GM19240 (cell line): Measurements from ENCODE around the gene ENTPD6.

ENCODE experiments used
- DNase-seq: peaks from one replicate; pipeline ENCODE4 v3.0.0; 2011; ENCODE audit warnings: low spot score; ENCODE audit not compliant: insufficient read length

Gene ENTPD6

GRCh38 chr20:25187635-25188034 is 7.9 kb upstream of the ENTPD6 start:
- no peak for DNase-seq

DNA sequence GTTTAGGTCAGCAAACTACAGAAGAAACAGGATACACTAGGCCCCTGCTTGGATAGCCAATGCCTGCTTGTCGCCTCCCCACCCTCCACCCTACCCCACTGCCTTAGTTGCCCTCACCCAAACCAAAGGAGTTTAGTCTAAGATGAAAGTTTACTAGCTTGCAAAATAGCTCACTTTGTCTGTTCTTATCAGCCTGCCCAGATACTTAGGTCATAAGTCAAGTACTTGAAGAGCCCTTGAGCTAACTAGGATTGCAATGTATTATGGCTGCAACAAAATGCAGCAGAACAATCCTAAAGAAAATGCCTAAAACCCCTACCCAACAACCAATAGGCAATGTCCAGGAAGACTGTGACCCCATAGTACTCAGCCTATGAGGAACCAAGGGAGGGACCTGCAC is 7.3 kb upstream of the ENTPD6 start:
- no peak for DNase-seq

DNA sequence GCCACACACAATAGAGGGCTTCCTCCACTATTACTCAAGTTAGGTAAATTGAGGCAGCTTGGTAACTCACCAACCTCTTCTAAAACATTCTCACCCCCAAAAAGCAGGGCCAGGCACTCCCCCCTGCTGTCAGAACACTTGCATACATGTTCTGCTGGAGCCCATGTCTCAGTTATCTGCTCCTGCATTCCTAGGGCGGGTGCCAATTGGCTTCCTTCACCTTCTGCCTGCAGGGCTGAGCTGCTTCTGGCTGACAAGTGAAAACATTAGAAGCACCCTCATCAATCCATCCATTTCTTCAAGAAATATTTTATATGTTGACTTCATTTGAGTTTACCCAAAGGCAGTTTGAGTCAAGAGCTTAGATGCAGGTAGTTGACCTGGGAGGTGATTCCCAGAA is 4.5 kb upstream of the ENTPD6 start:
- no peak for DNase-seq

DNA sequence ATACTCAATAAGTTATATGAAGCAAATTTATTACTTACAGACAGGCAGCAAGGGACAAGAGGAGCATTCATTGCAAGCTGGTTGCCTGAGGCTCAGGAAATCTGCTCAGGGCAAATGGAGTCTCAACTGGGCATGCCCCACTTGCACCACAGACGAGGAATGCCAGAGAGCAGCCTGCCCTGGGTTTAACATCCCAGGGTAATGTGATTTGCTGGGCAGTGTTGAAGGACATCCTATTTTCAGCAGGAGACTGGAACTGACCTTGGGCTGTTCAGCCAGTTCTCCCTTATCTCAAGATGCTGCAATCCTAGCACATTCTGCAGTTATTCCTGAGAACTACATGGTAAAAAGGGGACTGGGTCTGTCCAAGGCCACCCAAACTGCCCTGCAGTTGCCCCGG is 3.8 kb upstream of the ENTPD6 start:
- DNase-seq: no peak

- DNase-seq: no peak
Observed at GRCh38 chr20:25193843-25194242, 1.7 kb upstream of the ENTPD6 start.

GRCh38 chr20:25194333-25194972 is 1.1 kb upstream of the ENTPD6 start:
- DNase-seq: no peak

- no peak for DNase-seq
Observed at GRCh38 chr20:25195962-25196785, 662 bp downstream of the ENTPD6 start.

DNA sequence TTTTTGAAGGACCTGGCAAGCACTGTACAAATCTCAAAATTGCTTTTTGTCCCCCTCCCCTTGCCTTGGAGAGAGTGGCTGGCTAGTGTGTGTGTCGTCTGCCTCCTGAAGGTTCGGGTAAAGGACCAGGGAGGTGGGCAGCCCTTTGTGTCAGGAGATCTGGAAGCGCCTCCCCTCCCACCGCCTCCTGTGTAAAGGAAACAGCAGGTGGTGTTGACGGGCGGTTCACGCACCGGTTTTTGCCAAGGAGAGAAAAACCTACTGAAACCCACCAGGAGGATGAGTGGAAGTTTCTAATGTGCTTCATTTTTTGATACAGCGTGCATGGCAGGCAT is 1.2 kb downstream of the ENTPD6 start:
- no peak for DNase-seq

- no peak for DNase-seq
Observed at GRCh38 chr20:25197183-25197869, 1.8 kb downstream of the ENTPD6 start.

- no peak for DNase-seq
Observed at GRCh38 chr20:25197870-25198190, 2.3 kb downstream of the ENTPD6 start.

GRCh38 chr20:25198663-25199383 is 3.3 kb downstream of the ENTPD6 start:
- no peak for DNase-seq

DNA sequence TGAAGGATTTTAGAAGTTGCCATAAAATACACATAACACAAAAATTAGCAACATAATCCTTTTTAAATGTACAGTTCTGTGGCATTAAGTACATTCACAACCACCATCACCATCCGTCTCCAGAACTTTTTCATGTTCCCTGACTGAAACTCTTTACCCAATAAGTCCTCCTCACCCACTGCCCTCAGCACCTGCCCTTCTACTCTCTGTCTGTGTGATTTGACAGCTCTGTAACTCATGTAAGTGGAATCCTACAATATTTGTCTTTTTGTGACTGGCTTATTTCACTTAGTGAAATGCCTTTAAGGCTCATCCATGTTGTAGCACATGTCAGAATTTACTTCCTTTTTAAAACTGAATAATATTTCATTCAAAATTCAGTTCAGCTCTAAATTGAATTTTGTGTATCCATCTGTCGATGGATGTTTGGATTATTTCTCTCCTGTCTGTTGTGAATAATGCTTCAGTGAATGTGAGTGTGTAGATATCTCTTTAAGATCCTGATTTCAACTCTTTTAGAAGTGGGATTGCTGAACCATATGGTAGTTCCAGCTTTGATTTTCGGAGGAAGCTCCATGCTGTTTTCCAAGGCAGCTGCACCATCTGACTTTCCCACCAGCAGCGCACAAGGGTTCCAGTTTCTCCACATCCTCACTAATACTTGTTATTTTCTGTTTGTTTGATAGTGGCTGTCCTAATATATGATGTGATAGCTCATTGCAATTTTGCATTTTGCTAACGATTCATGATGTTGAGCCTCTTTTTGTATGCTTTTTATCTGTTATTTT is 4.2 kb downstream of the ENTPD6 start:
- no peak for DNase-seq

DNA sequence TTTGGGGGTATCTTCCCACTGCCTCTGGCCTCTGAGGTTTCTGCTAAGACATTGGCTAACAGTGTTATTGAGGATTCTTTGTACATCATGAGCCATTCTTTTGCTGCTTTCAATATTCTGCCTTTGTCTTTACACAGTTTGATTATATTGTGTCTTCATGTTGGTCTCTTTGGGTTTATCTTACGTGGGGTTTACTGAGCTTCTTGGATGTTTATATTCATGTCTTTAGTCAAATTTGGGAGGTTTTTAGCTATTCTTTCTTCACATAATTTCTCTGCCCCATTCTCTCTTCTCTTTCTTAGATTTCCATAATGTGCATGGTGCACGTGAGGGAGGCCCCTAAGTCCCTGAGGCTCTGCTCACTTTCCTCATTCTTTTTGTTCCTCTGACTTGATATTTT is 7.6 kb downstream of the ENTPD6 start:
- no peak for DNase-seq

- no peak for DNase-seq
Observed at GRCh38 chr20:25203871-25204320, 8.4 kb downstream of the ENTPD6 start.

DNA sequence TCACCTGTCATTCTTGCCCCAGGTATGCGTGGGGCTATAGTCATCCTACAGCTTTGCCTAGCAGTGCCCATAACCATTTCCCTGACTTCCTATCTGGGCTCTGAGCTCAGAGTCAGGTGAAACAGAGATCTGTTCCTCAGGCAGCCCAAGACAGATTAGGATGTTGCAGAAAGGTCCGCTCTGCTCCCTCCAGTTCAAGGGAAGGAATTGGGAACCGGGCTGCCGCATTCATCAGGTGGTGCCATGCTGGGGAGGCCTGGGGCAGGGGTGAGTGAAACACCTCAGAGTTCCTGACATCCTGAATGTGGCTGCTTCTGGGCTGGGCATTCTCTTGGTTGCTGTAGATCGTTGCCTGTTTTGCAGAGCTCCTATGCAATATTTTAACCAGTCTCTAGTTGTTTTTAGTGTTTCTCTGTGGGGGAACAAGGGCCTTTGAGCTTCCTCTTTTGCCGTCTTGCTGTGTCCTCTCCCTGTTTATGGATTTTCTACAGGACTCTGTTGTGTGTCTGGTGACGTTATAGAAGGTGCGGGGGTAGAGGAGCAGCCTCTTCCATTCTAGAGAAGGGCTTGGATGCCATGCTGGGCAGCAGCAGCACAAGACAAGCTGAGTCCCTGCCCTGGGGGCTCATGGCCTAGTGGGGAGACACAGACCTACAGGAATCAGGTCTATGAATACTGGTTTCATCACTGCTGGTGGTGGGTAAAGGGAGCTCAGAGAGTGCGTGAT is 9.2 kb downstream of the ENTPD6 start:
- no peak for DNase-seq

- no peak for DNase-seq
Observed at GRCh38 chr20:25205277-25206062, 10.0 kb downstream of the ENTPD6 start.

DNA sequence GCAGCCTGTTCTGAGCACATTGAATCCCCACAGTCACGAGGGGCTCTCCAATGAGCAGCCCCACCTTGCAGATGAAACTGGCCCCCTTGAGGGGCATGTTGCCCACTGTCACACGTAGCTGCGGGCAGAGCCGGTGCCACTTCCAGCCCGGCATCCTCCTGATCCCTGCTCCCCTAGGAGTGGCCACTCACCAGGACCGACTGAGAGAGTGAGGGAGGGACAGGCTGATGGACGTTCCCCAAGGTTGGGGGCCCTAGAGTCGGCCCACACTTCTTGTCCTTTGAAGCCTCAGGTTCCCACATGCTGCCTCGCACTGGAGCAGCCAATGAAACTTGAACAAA is 10.5 kb downstream of the ENTPD6 start:
- no peak for DNase-seq

DNA sequence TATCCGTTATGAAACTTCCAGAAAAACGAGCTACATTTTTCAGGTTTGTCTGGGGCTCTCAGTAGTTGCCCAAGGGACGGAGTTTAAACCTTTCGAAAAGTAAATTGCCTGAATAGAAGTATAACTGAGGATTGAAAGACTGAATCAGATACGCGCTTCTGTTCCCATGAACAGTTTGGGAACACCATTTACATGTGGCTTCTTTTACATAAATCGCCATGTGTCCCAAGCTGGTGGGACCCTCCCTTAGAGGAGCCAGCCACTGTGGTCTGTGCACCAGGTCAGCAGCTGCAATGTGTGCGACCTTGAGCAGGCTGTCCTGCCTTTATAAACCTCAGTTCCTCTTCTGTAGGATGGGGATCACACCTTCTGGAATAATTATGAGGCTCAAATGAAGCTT is 11.0 kb downstream of the ENTPD6 start:
- no peak for DNase-seq

DNA sequence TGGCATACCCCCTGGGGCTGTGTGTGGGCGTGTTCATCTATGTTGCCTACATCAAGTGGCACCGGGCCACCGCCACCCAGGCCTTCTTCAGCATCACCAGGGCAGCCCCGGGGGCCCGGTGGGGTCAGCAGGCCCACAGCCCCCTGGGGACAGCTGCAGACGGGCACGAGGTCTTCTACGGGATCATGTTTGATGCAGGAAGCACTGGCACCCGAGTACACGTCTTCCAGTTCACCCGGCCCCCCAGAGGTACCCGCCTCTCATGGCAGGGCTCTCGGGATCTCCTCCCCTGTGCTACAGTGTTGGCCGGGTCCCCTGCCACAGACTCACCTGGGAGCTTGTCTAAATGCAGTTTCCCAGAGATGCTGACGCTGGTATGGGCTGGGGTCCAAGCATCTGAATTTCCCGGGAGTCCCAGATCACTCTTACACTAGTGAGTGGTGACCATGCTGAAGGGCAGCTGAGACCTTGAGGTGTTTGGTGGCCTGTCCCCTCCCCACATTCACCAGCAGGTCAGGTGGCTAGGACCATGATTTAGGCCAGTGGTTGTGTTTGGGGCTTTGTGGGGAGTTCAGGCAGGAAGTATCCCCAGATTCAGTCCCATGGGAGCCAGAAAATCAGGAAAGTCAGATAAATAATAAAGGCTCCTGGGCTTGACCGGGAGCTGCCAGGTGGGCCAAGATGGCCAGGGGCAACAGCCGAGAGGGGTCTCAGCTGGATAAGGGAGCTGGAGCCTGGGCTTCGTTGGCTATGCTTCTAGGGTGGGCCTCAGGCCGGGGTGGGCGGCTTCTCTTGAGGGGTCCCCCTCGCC is 11.8 kb downstream of the ENTPD6 start:
- DNase-seq: no peak
